Sigmoid colon (tissue), 7 donors: Measurements from ENCODE around the gene CPT1C. TPM values are rescaled to one million over a fixed set of nuclear protein-coding genes. Genes with fewer than 3 reads are reported as not detected.
A peak's percentile ranks its signal among the peaks of the same experiment; 100 is the strongest.

ENCODE experiments used
- DNase-seq: peaks from one replicate; pipeline ENCODE4 v3.0.0-alpha.2; 2019
- H3K27ac ChIP-seq, 4 donors: fragments of 200-600 bp; sonication (generic); one replicate each; pipeline ENCODE4 v1.5.1; 2016 to 2019; ENCODE audit warnings: mild to moderate bottlenecking in 1 of 4
- H3K27me3 ChIP-seq, 3 donors: fragments of 200-600 bp; sonication (generic); one replicate each; pipeline ENCODE4 v1.5.1; 2019; ENCODE audit warnings: mild to moderate bottlenecking in 1 of 3
- H3K36me3 ChIP-seq, 4 donors: fragments of 200-600 bp; sonication (generic); one replicate each; pipeline ENCODE4 v1.5.1; 2016 to 2019
- H3K4me1 ChIP-seq, 4 donors: fragments of 200-600 bp; sonication (generic); one replicate each; pipeline ENCODE4 v1.5.1; 2017 to 2019
- H3K4me3 ChIP-seq, 4 donors: fragments of 200-600 bp; sonication (generic); one replicate each; pipeline ENCODE4 v1.5.1; 2017 to 2019; ENCODE audit warnings: mild to moderate bottlenecking in 2 of 4, moderate library complexity in 1 of 4
- H3K9me3 ChIP-seq, 4 donors: fragments of 200-600 bp in 3 of 4; sonication (generic) in 3 of 4; one replicate each; pipeline versions ENCODE4 v1.5.1 to v1.6.1; 2013 to 2019
- CTCF ChIP-seq, 4 experiments: fragments of 450-650 bp in 3 of 4; fragments of 200-600 bp in 1 of 4; IDR thresholded peaks; one replicate each; pipeline ENCODE4 v1.5.1; 2016 to 2019; ENCODE audit warnings: antibody characterized with exemption in 4 of 4, mild to moderate bottlenecking in 3 of 4, moderate library complexity in 2 of 4
- EP300 ChIP-seq, 4 donors: sonication (generic); formaldehyde crosslinking; IDR thresholded peaks; one replicate each; pipeline ENCODE4 v1.6.1; 2017; ENCODE audit warnings: antibody characterized with exemption in 4 of 4
- POLR2A ChIP-seq, 2 donors: fragments of 450-650 bp; IDR thresholded peaks; one replicate each; pipeline ENCODE4 v1.6.1; 2016; ENCODE audit warnings: antibody characterized with exemption in 2 of 2, mild to moderate bottlenecking in 2 of 2, moderate library complexity in 2 of 2
- POLR2AphosphoS5 ChIP-seq, 4 donors: sonication (generic); formaldehyde crosslinking; IDR thresholded peaks; one replicate each; pipeline ENCODE4 v1.6.1; 2017; ENCODE audit warnings: antibody characterized with exemption in 4 of 4
- WGBS, 2 donors: extraction: QIAGEN DNeasy Blood & Tissue Kit; methylation state at CpG; one replicate each; pipeline ENCODE4 v1.1.7; 2013; 5-methylcytosine and 5-hydroxymethylcytosine counted together
- intact Hi-C: fragments of 100-400 bp; cut with DNase I; formaldehyde crosslinking; loops from one replicate; pipeline ENCODE4 v1.15.1; 2023
- polyA plus RNA-seq, 3 donors: library from polyadenylated mRNA; stranded (reverse); fragments of 200-250 nt; gene quantifications; one replicate each; pipeline ENCODE4 v1.2.3, GENCODE V29; 2013
- total RNA-seq, 4 donors: library from RNA; depleted of rRNA; stranded (reverse); fragments of >200 nt; gene quantifications; one replicate each; pipeline ENCODE4 v1.1.0, GENCODE V29; 2016
- donor health status: healthy with polysubstance abuse.
- donor health status: Bipolar disorder and iron deficiency.
- donor health status: healthy.

The CPT1C gene
- total and polyA plus RNA-seq, 7 donors = 0.69 to 28.5 (median 3.9) TPM

- H3K4me1 ChIP-seq = no peaks in the 10 kb centered on the region
- H3K9me3 ChIP-seq = no peaks in the 10 kb centered on the region
- H3K27me3 ChIP-seq = peaks cover 0 to 6% (median 6%) of the 10 kb centered on the region in 3 donors
- intact Hi-C loops = no loop called here
- no peak for DNase-seq
- 83 to 88% methylated on average over 22 of the region's 22 CpGs for WGBS, 2 donors
- H3K36me3 ChIP-seq = no peaks in the 10 kb centered on the region
- H3K4me3 ChIP-seq = no peak overlapping the region
- TF ChIP-seq CTCF (IDR thresholded peaks at IDR 0.05) (no peak), EP300 (IDR thresholded peaks at IDR 0.05) (no peak), POLR2A (IDR thresholded peaks at IDR 0.05) (no peak), POLR2AphosphoS5 (IDR thresholded peaks at IDR 0.05) (no peak)
- H3K27ac ChIP-seq = no peak overlapping the region
Observed at GRCh38 chr19:49704888-49705642, 14.1 kb downstream of the CPT1C start.

GRCh38 chr19:49705919-49706318 lies 15.0 kb downstream of the CPT1C start:
- H3K4me1 ChIP-seq = no peaks in the 10 kb centered on the region
- WGBS, 2 donors = 81 to 90% methylated on average over 16 of the region's 16 CpGs
- no peak for DNase-seq
- no peaks in the 10 kb centered on the region for H3K9me3 ChIP-seq
- H3K27ac ChIP-seq = no peak overlapping the region
- no peak for TF ChIP-seq CTCF (IDR thresholded peaks at IDR 0.05)
- TF ChIP-seq POLR2AphosphoS5 (IDR thresholded peaks at IDR 0.05) = no peak
- TF ChIP-seq POLR2A (IDR thresholded peaks at IDR 0.05) = no peak
- TF ChIP-seq EP300 (IDR thresholded peaks at IDR 0.05) = no peak
- H3K4me3 ChIP-seq = no peak overlapping the region
- no peaks in the 10 kb centered on the region for H3K36me3 ChIP-seq
- intact Hi-C loops = no loop called here
- H3K27me3 ChIP-seq = peaks cover 0 to 6% (median 6%) of the 10 kb centered on the region in 3 donors

GRCh38 chr19:49710372-49710951 lies 19.5 kb downstream of the CPT1C start:
- Histone ChIP-seq H3K36me3 (no peaks in the 10 kb centered on the region), H3K9me3 (no peaks in the 10 kb centered on the region), H3K27me3 (no peaks in the 10 kb centered on the region), H3K4me3 (no peak overlapping the region), H3K27ac (no peak overlapping the region), H3K4me1 (no peaks in the 10 kb centered on the region)
- TF ChIP-seq EP300 (IDR thresholded peaks at IDR 0.05) = no peak
- no peak for TF ChIP-seq POLR2AphosphoS5 (IDR thresholded peaks at IDR 0.05)
- no peak for TF ChIP-seq CTCF (IDR thresholded peaks at IDR 0.05)
- TF ChIP-seq POLR2A (IDR thresholded peaks at IDR 0.05) = no peak
- 93% methylated on average over 20 of the region's 20 CpGs for WGBS, 2 donors
- DNase-seq = no peak
- intact Hi-C loops = no loop called here

- no peak for TF ChIP-seq POLR2AphosphoS5 (IDR thresholded peaks at IDR 0.05)
- no peak for TF ChIP-seq CTCF (IDR thresholded peaks at IDR 0.05)
- no peak for TF ChIP-seq EP300 (IDR thresholded peaks at IDR 0.05)
- no peak for TF ChIP-seq POLR2A (IDR thresholded peaks at IDR 0.05)
- 44 to 69% methylated on average over 20 of the region's 20 CpGs for WGBS, 2 donors
Observed at GRCh38 chr19:49712397-49712859, 21.5 kb downstream of the CPT1C start.

More at GRCh38 chr19:49712397-49712859, 21.5 kb downstream of the CPT1C start:
- no peaks in the 10 kb centered on the region for H3K9me3 ChIP-seq
- H3K27me3 ChIP-seq = no peaks in the 10 kb centered on the region
- H3K27ac ChIP-seq = no peak overlapping the region
- DNase-seq = peak; percentile 87
- no peaks in the 10 kb centered on the region for H3K36me3 ChIP-seq
- intact Hi-C loops = no loop called here
- H3K4me1 ChIP-seq = no peaks in the 10 kb centered on the region
- no peak overlapping the region for H3K4me3 ChIP-seq
